T-cell (primary cell): ENCODE data around the gene LRIG3. TPM values are rescaled to one million over a fixed set of nuclear protein-coding genes. Genes with fewer than 3 reads are reported as not detected.

Source experiments
- ATAC-seq, 4 experiments: fragments of 200-7000 bp in 3 of 4; fragments of 150-1000 bp in 1 of 4; cut with Tn5 transposase; replicated peaks in 1 of 4; 1 replicate in 3 of 4; 2 replicates in 1 of 4; pipeline ENCODE4 v1.10.0; 2021; ENCODE audit warnings: moderate library complexity in 3 of 4, mild to moderate bottlenecking in 2 of 4, moderate number of reproducible peaks in 1 of 4
- CTCF ChIA-PET, 2 donors: fragments of 300-600 bp; sonication (Branson Sonifier 250); formaldehyde crosslinking; loops; one replicate each; lab custom pipeline; 2022; ENCODE audit warnings: antibody characterized with exemption in 2 of 2; lab: Charles Lee
- POLR2A ChIA-PET, 2 donors: fragments of 300-600 bp; sonication (Branson Sonifier 250); formaldehyde crosslinking; loops; one replicate each; lab custom pipeline; 2022; ENCODE audit warnings: antibody characterized with exemption in 2 of 2; lab: Charles Lee
- DNase-seq, 35 experiments: peaks; one replicate each; pipeline versions ENCODE4 v3.0.0 to v3.0.0-alpha.2; 2013 to 2023
- H3K27ac ChIP-seq: one replicate; pipeline ENCODE4 v1.5.1; 2013; ENCODE audit warnings: low read length
- H3K27me3 ChIP-seq, 2 experiments: replicated peaks in 1 of 2; 1 replicate in 1 of 2; 2 replicates in 1 of 2; pipeline versions ENCODE4 v1.6.1 to v1.7.0; 2013; ENCODE audit warnings: low read length in 1 of 2, mixed read lengths in 1 of 2; ENCODE audit not compliant: control insufficient read depth in 2 of 2, insufficient read depth in 2 of 2; ENCODE audit errors: extremely low read depth in 1 of 2
- H3K36me3 ChIP-seq, 2 donors: 1 replicate in 1 of 2; 2 replicates in 1 of 2; pipeline versions ENCODE4 v1.6.1 to v1.7.0; 2013; ENCODE audit warnings: low read length in 1 of 2; ENCODE audit not compliant: control insufficient read depth in 2 of 2, insufficient read depth in 1 of 2; ENCODE audit errors: extremely low read depth in 1 of 2
- H3K4me1 ChIP-seq, 2 experiments: 1 replicate in 1 of 2; 2 replicates in 1 of 2; pipeline versions ENCODE4 v1.6.1 to v1.7.0; 2013; ENCODE audit warnings: low read length in 2 of 2, mixed read lengths in 1 of 2; ENCODE audit not compliant: insufficient read depth in 2 of 2, control insufficient read depth in 1 of 2; ENCODE audit errors: extremely low read depth in 1 of 2
- H3K4me3 ChIP-seq, 2 donors: 1 replicate in 1 of 2; 2 replicates in 1 of 2; pipeline versions ENCODE4 v1.5.1 to v1.7.0; 2013; ENCODE audit warnings: mild to moderate bottlenecking in 2 of 2, low read length in 1 of 2, moderate library complexity in 1 of 2; ENCODE audit not compliant: control insufficient read depth in 1 of 2; ENCODE audit errors: extremely low read depth in 1 of 2
- H3K9me3 ChIP-seq: 2 replicates; pipeline ENCODE4 v1.7.0; 2013
- H3K27ac Mint-ChIP-seq, 2 donors: one replicate each; pipeline ENCODE4 v1.8.0; 2020 to 2021; ENCODE audit warnings: mild to moderate bottlenecking in 2 of 2, mixed read lengths in 2 of 2
- H3K27me3 Mint-ChIP-seq, 2 donors: one replicate each; pipeline ENCODE4 v1.8.0; 2021 to 2022; ENCODE audit warnings: mixed read lengths in 2 of 2
- H3K36me3 Mint-ChIP-seq: one replicate; pipeline ENCODE4 v1.8.0; 2021; ENCODE audit warnings: mixed read lengths
- H3K4me1 Mint-ChIP-seq, 3 donors: one replicate each; pipeline ENCODE4 v1.8.0; 2020 to 2022; ENCODE audit warnings: mixed read lengths in 3 of 3, mild to moderate bottlenecking in 1 of 3
- H3K4me3 Mint-ChIP-seq, 3 donors: one replicate each; pipeline ENCODE4 v1.8.0; 2020 to 2022; ENCODE audit warnings: mild to moderate bottlenecking in 3 of 3, mixed read lengths in 3 of 3, moderate library complexity in 3 of 3
- H3K9me3 Mint-ChIP-seq, 3 donors: one replicate each; pipeline ENCODE4 v1.8.0; 2020 to 2022; ENCODE audit warnings: mixed read lengths in 3 of 3
- WGBS: methylation state at CpG from one replicate; pipeline ENCODE4 v1.1.5; 2013; ENCODE audit warnings: missing lambda C conversion rate; ENCODE audit not compliant: insufficient coverage; 5-methylcytosine and 5-hydroxymethylcytosine counted together
- total RNA-seq, 35 experiments: library from RNA in 6 of 35; stranded (reverse) in 6 of 35; fragments of 120-200 nt in 1 of 35; gene quantifications; one replicate each; pipeline versions ENCODE4 v1.2.1 to v1.2.4 and lab custom pipeline; 2013 to 2026

LRIG3 gene
- total RNA-seq, 5 donors from 2014 or later (not counting 1 experiment from before 2014, with no cell fraction given): 0.09 to 0.13 (median 0.12) TPM; not detected in 2

GRCh38 chr12:58932806-58933681 is 12.7 kb upstream of the LRIG3 start:
- no peak overlapping the region for H3K27ac Mint-ChIP-seq
- WGBS: 88% methylated on average over 5 of the region's 8 CpGs
- POLR2A ChIA-PET: no interaction called here

GRCh38 chr12:58931518-58931917 is 11.2 kb upstream of the LRIG3 start:
- no peaks in the 10 kb centered on the region for H3K27me3 ChIP-seq
- Mint-ChIP-seq H3K9me3 (peaks cover 0 to 3% (median 2%) of the 10 kb centered on the region in 3 donors), H3K27ac (no peak overlapping the region), H3K4me3 (no peak overlapping the region), H3K27me3 (no peaks in the 10 kb centered on the region), H3K36me3 (no peaks in the 10 kb centered on the region), H3K4me1 (no peaks in the 10 kb centered on the region)
- no peak overlapping the region for H3K4me3 ChIP-seq
- CTCF ChIA-PET: no interaction called here
- POLR2A ChIA-PET: no interaction called here
- H3K4me1 ChIP-seq: no peaks in the 10 kb centered on the region
- DNase-seq (no peak), ATAC-seq (no peak)
- no peak overlapping the region for H3K27ac ChIP-seq
- H3K9me3 ChIP-seq: no peaks in the 10 kb centered on the region
- WGBS: 88% methylated on average over 1 of the region's 4 CpGs
- no peaks in the 10 kb centered on the region for H3K36me3 ChIP-seq

More at GRCh38 chr12:58932806-58933681, 12.7 kb upstream of the LRIG3 start:
- H3K27me3 Mint-ChIP-seq: no peaks in the 10 kb centered on the region
- H3K9me3 Mint-ChIP-seq: peaks cover 0 to 3% (median 2%) of the 10 kb centered on the region in 3 donors
- Histone ChIP-seq H3K4me1 (no peaks in the 10 kb centered on the region), H3K27me3 (no peaks in the 10 kb centered on the region), H3K4me3 (no peak overlapping the region), H3K36me3 (no peaks in the 10 kb centered on the region), H3K9me3 (no peaks in the 10 kb centered on the region), H3K27ac (no peak overlapping the region)
- H3K36me3 Mint-ChIP-seq: no peaks in the 10 kb centered on the region
- CTCF ChIA-PET: no interaction called here
- ATAC-seq (no peak), DNase-seq (no peak)
- H3K4me1 Mint-ChIP-seq: no peaks in the 10 kb centered on the region
- H3K4me3 Mint-ChIP-seq: no peak overlapping the region

- H3K27ac ChIP-seq: no peak overlapping the region
- no peaks in the 10 kb centered on the region for H3K4me1 ChIP-seq
- H3K4me3 ChIP-seq: no peak overlapping the region
- no peak overlapping the region for H3K27ac Mint-ChIP-seq
- ATAC-seq (no peak), DNase-seq (no peak)
- WGBS: 89% methylated on average over 1 of the region's 2 CpGs
- H3K9me3 ChIP-seq: no peaks in the 10 kb centered on the region
- H3K36me3 Mint-ChIP-seq: no peaks in the 10 kb centered on the region
- POLR2A ChIA-PET: no interaction called here
- no peaks in the 10 kb centered on the region for H3K27me3 ChIP-seq
- H3K9me3 Mint-ChIP-seq: peaks cover 0 to 3% (median 2%) of the 10 kb centered on the region in 3 donors
- H3K36me3 ChIP-seq: no peaks in the 10 kb centered on the region
- CTCF ChIA-PET: no interaction called here
- H3K4me3 Mint-ChIP-seq: no peak overlapping the region
- H3K4me1 Mint-ChIP-seq: no peaks in the 10 kb centered on the region
- H3K27me3 Mint-ChIP-seq: no peaks in the 10 kb centered on the region
These were observed 10.5 kb upstream of the LRIG3 start for GRCh38 chr12:58930770-58931324.

DNA sequence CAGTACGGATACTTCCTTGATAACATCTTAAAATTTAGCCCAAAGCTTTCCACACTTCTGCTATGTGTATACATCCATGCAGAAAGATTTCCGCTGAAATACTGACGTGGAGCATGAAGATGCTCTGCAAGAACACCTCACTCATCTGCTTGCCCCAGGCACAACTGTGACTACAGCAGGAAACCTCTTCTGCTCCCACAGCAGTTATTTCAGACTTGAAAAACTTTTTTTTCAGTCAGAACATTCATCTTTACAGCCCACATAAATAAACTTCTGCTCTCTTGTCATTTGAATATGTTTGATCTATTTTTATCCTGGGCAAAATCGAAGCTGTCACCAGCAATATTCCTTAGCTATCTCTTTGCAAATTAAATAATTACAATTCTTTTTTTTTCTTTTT is 6.8 kb upstream of the LRIG3 start:
- 92% methylated on average over 2 of the region's 4 CpGs for WGBS
- no peak overlapping the region for H3K27ac Mint-ChIP-seq
- H3K36me3 Mint-ChIP-seq: no peaks in the 10 kb centered on the region
- ATAC-seq: no peak
- CTCF ChIA-PET: no interaction called here
- Histone ChIP-seq H3K9me3 (no peaks in the 10 kb centered on the region), H3K4me1 (no peaks in the 10 kb centered on the region), H3K27me3 (peaks cover 0 to under 1% of the 10 kb centered on the region in 2 experiments), H3K27ac (no peak overlapping the region), H3K4me3 (no peak overlapping the region), H3K36me3 (no peaks in the 10 kb centered on the region)
- H3K4me3 Mint-ChIP-seq: no peak overlapping the region
- POLR2A ChIA-PET: no interaction called here
- H3K4me1 Mint-ChIP-seq: no peaks in the 10 kb centered on the region
- no peak for DNase-seq
- peaks cover 6 to 10% of the 10 kb centered on the region in 2 donors for H3K27me3 Mint-ChIP-seq
- peaks cover 0 to 3% (median 0%) of the 10 kb centered on the region in 3 donors for H3K9me3 Mint-ChIP-seq

DNA sequence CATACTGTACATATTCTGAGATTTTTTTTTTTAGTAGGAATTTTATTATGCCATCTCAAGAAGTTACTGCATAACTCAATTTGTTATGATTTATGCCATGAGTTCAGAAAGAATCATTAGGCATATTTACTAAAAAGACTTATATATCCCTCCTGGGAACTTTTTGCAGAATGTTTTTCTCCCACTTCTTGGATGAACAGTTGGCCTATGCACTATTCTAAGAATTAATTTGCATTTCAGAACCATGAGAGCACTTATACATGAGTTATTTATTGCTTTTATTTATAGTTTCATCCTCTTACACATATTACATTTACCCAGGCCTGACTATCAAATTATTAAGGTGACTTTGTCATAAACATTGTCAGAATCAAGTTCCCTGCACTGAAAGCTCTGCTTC is 6.3 kb upstream of the LRIG3 start:
- H3K36me3 Mint-ChIP-seq: no peaks in the 10 kb centered on the region
- no peaks in the 10 kb centered on the region for H3K9me3 ChIP-seq
- peaks cover 6 to 10% of the 10 kb centered on the region in 2 donors for H3K27me3 Mint-ChIP-seq
- no peak for DNase-seq
- H3K27ac Mint-ChIP-seq: no peak overlapping the region
- no peak overlapping the region for H3K27ac ChIP-seq
- H3K36me3 ChIP-seq: no peaks in the 10 kb centered on the region
- H3K4me1 ChIP-seq: no peaks in the 10 kb centered on the region
- H3K4me3 Mint-ChIP-seq: no peak overlapping the region
- peaks cover 0 to 2% (median 0%) of the 10 kb centered on the region in 3 donors for H3K9me3 Mint-ChIP-seq
- peaks cover 0 to 4% of the 10 kb centered on the region in 2 experiments for H3K27me3 ChIP-seq
- CTCF ChIA-PET: no interaction called here
- H3K4me1 Mint-ChIP-seq: no peaks in the 10 kb centered on the region
- ATAC-seq: no peak
- POLR2A ChIA-PET: no interaction called here
- no peak overlapping the region for H3K4me3 ChIP-seq

DNA sequence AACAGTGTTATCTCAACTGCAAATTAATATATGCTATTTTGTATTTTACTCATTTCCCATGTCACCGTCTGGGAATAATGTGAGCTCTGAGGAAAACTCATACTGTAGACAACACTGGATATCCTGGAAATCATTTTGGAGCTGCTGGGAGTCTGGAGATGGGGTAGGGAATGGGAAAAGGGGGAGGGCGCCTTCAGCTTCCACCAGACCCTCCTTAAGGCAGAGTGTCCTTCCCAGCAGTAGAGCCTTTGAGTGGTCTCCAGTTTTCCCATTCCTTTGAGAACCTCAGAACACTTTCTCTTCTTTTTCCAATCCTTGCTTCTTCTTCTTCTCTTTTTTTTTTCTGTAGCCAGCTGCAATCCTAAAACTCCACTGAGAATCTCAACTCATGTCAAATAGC is 5.4 kb upstream of the LRIG3 start:
- H3K4me1 ChIP-seq: no peaks in the 10 kb centered on the region
- POLR2A ChIA-PET: no interaction called here
- Mint-ChIP-seq H3K27ac (no peak overlapping the region), H3K36me3 (no peaks in the 10 kb centered on the region), H3K4me3 (no peak overlapping the region), H3K9me3 (no peaks in the 10 kb centered on the region), H3K27me3 (peaks cover 14 to 16% of the 10 kb centered on the region in 2 donors), H3K4me1 (no peaks in the 10 kb centered on the region)
- H3K27ac ChIP-seq: no peak overlapping the region
- DNase-seq (no peak), ATAC-seq (no peak)
- CTCF ChIA-PET: no interaction called here
- H3K36me3 ChIP-seq: no peaks in the 10 kb centered on the region
- H3K9me3 ChIP-seq: no peaks in the 10 kb centered on the region
- no CpG with 5 or more reads among the region's 2 CpGs for WGBS
- peaks cover 4 to 7% of the 10 kb centered on the region in 2 experiments for H3K27me3 ChIP-seq
- H3K4me3 ChIP-seq: no peak overlapping the region
